NCI-H146 treated with DMSO at 0.1 percent for 48 hours (cell line): Measurements from ENCODE around the gene RGR.
"Not testable (repeated sequence)": the region's sequence is repeated elsewhere in the genome, so short reads cannot be mapped to it uniquely, and the experiment has no call there.

Experiments used
- DNase-seq: peaks from one replicate; lab custom pipeline; 2025; ENCODE audit not compliant: unreplicated experiment; lab: John Stamatoyannopoulos, UW

The RGR gene

GRCh38 chr10:84256510-84257342 lies 11.9 kb downstream of the RGR start:
- no peak for DNase-seq

GRCh38 chr10:84257343-84258020 lies 12.6 kb downstream of the RGR start:
- DNase-seq, result no peak

- DNase-seq, result no peak
These were observed 13.3 kb downstream of the RGR start for GRCh38 chr10:84258034-84258695.

GRCh38 chr10:84261236-84261915 lies 16.5 kb downstream of the RGR start:
- no peak for DNase-seq

- DNase-seq, result no peak
These were observed 17.5 kb downstream of the RGR start for GRCh38 chr10:84262190-84262956.

GRCh38 chr10:84263716-84264115 lies 18.9 kb downstream of the RGR start:
- DNase-seq, result no peak

- peak; percentile 85 for DNase-seq
These were observed 19.8 kb downstream of the RGR start for GRCh38 chr10:84264611-84265141.

GRCh38 chr10:84265418-84265817 lies 20.6 kb downstream of the RGR start:
- DNase-seq, result peak; percentile 95

- peak; percentile 88 for DNase-seq
These were observed 22.8 kb downstream of the RGR start for GRCh38 chr10:84267503-84268126.

GRCh38 chr10:84269162-84269561 lies 24.3 kb downstream of the RGR start:
- DNase-seq, result no peak

GRCh38 chr10:84269773-84270172 lies 24.9 kb downstream of the RGR start:
- no peak for DNase-seq

- DNase-seq, result peak; percentile 98
These were observed 25.9 kb downstream of the RGR start for GRCh38 chr10:84270708-84271107.

GRCh38 chr10:84279876-84280475 lies 35.1 kb downstream of the RGR start:
- DNase-seq, result not testable (repeated sequence)

- no peak for DNase-seq
These were observed 41.8 kb downstream of the RGR start for GRCh38 chr10:84286695-84287094.

- DNase-seq, result no peak
These were observed 43.3 kb downstream of the RGR start for GRCh38 chr10:84288151-84288550.

- peak; percentile 46 for DNase-seq
These were observed 44.8 kb downstream of the RGR start for GRCh38 chr10:84289521-84290200.

GRCh38 chr10:84290235-84290634 lies 45.4 kb downstream of the RGR start:
- DNase-seq, result no peak

GRCh38 chr10:84291384-84291783 lies 46.5 kb downstream of the RGR start:
- DNase-seq, result no peak

GRCh38 chr10:84292502-84292901 lies 47.6 kb downstream of the RGR start:
- no peak for DNase-seq
